Stimulated activated CD4-positive, alpha-beta T cell treated with anti-CD3 and anti-CD28 coated beads, Interleukin-4, amount 100 ng/mL, for 1 hour (primary cell): ENCODE data around the gene PRRC2B.
"Not testable (repeated sequence)": the region's sequence is repeated elsewhere in the genome, so short reads cannot be mapped to it uniquely, and the experiment has no call there.

Source experiments
- DNase-seq: peaks from one replicate; pipeline ENCODE4 v3.0.0-alpha.2; 2020

The PRRC2B gene

GRCh38 chr9:131546336-131547084 is 152.6 kb downstream of the PRRC2B start:
- no peak for DNase-seq

DNA sequence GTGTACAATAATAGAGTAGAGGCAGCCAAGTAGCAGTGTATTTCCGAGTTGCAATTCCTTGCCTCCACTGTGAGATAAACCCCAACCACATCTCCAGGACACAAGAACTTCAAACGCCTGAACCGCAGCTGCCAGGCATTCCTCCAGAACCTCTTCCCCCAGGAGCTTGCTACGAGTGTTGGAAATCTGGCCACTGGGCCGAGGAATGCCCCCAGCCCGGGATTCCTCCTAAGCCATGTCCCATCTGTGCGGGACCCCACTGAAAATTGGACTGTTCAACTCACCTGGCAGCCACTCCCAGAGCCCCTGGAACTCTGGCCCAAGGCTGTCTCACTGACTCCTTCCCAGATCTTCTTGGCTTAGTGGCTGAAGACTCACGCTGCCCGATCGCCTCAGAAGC is 155.3 kb downstream of the PRRC2B start:
- not testable (repeated sequence) for DNase-seq
